Gastrocnemius medialis (tissue), 4 donors: ENCODE results near the gene TYW1. TPM values are rescaled to one million over a fixed set of nuclear protein-coding genes. Genes with fewer than 3 reads are reported as not detected.
"Not testable (repeated sequence)": the region's sequence is repeated elsewhere in the genome, so short reads cannot be mapped to it uniquely, and the experiment has no call there.

Experiments used
- ATAC-seq, 2 donors: fragments of 150-250 bp; one replicate each; pipeline ENCODE4 v1.9.1; 2016
- DNase-seq, 2 donors: peaks; one replicate each; pipeline ENCODE4 v3.0.0-alpha.2; 2019
- H3K27ac ChIP-seq, 4 donors: fragments of 200-600 bp; sonication (generic); 1 replicate in 1 of 4; 2 replicates in 3 of 4; pipeline ENCODE4 v1.5.1; 2016 to 2018; ENCODE audit warnings: mild to moderate bottlenecking in 2 of 4, moderate library complexity in 1 of 4
- H3K27me3 ChIP-seq, 3 donors: fragments of 200-600 bp; sonication (generic) in 2 of 3; 1 replicate in 1 of 3; 2 replicates in 2 of 3; pipeline versions ENCODE4 v1.5.1 to v1.6.0; 2016 to 2019; ENCODE audit warnings: mild to moderate bottlenecking in 1 of 3, moderate library complexity in 1 of 3
- H3K36me3 ChIP-seq, 2 donors: fragments of 200-600 bp; sonication (generic) in 1 of 2; one replicate each; pipeline ENCODE4 v1.5.1; 2017 to 2018
- H3K4me1 ChIP-seq, 2 donors: fragments of 200-600 bp; sonication (generic) in 1 of 2; one replicate each; pipeline ENCODE4 v1.5.1; 2016 to 2017; ENCODE audit warnings: mild to moderate bottlenecking in 2 of 2
- H3K4me3 ChIP-seq, 4 donors: fragments of 200-600 bp; sonication (generic) in 3 of 4; 1 replicate in 1 of 4; 2 replicates in 3 of 4; pipeline ENCODE4 v1.5.1; 2016 to 2019; ENCODE audit warnings: mild to moderate bottlenecking in 2 of 4
- H3K9me3 ChIP-seq, 3 donors: fragments of 200-600 bp; sonication (generic) in 2 of 3; 1 replicate in 1 of 3; 2 replicates in 2 of 3; pipeline ENCODE4 v1.5.1; 2016 to 2019
- in situ Hi-C, 4 donors: fragments of 200-750 bp; cut with MboI; loops; one replicate each; pipeline versions ENCODE4 v1.15.0 to v1.8.0; 2017; ENCODE audit warnings: low sequenced_read_pairs in 4 of 4
- intact Hi-C: fragments of 100-400 bp; cut with DNase I; formaldehyde crosslinking; loops from one replicate; pipeline ENCODE4 v1.15.1; 2023; ENCODE audit warnings: low total_unique reads
- total RNA-seq, 4 donors: library from RNA; depleted of rRNA; stranded (reverse); fragments of >200 nt; gene quantifications; one replicate each; pipeline versions ENCODE4 v1.1.0 to v1.2.3, GENCODE V29; 2016

The TYW1 gene
- total RNA-seq, 4 donors from 2014 or later = 15.4 to 33.8 (median 19.7) TPM

- H3K9me3 ChIP-seq, ATAC-seq, H3K27ac ChIP-seq, in situ Hi-C loops, H3K4me3 ChIP-seq, H3K27me3 ChIP-seq, intact Hi-C loops, H3K4me1 ChIP-seq, H3K36me3 ChIP-seq, DNase-seq: not testable (repeated sequence)
Observed at GRCh38 chr7:67114483-67115246, 118.0 kb downstream of the TYW1 start.

GRCh38 chr7:67120491-67120890, 123.9 kb downstream of the TYW1 start:
- DNase-seq, H3K4me1 ChIP-seq, H3K27me3 ChIP-seq, H3K4me3 ChIP-seq, ATAC-seq, intact Hi-C loops, in situ Hi-C loops, H3K36me3 ChIP-seq, H3K27ac ChIP-seq, H3K9me3 ChIP-seq: not testable (repeated sequence)

GRCh38 chr7:67128257-67128656, 131.6 kb downstream of the TYW1 start:
- DNase-seq, H3K4me3 ChIP-seq, H3K9me3 ChIP-seq, intact Hi-C loops, H3K27me3 ChIP-seq, H3K36me3 ChIP-seq, H3K27ac ChIP-seq, H3K4me1 ChIP-seq, ATAC-seq, in situ Hi-C loops: not testable (repeated sequence)

GRCh38 chr7:67130766-67131165, 134.1 kb downstream of the TYW1 start:
- intact Hi-C loops, in situ Hi-C loops, H3K27me3 ChIP-seq, H3K4me1 ChIP-seq, H3K9me3 ChIP-seq, ATAC-seq, H3K36me3 ChIP-seq, H3K27ac ChIP-seq, H3K4me3 ChIP-seq, DNase-seq: not testable (repeated sequence)

- intact Hi-C loops, in situ Hi-C loops, H3K9me3 ChIP-seq, H3K27me3 ChIP-seq, H3K4me3 ChIP-seq, DNase-seq, H3K27ac ChIP-seq, ATAC-seq, H3K36me3 ChIP-seq, H3K4me1 ChIP-seq: not testable (repeated sequence)
Observed at GRCh38 chr7:67134912-67135311, 138.3 kb downstream of the TYW1 start.

- H3K4me1 ChIP-seq, in situ Hi-C loops, intact Hi-C loops, H3K9me3 ChIP-seq, DNase-seq, ATAC-seq, H3K36me3 ChIP-seq, H3K4me3 ChIP-seq, H3K27ac ChIP-seq, H3K27me3 ChIP-seq: not testable (repeated sequence)
Observed at GRCh38 chr7:67135617-67136486, 139.2 kb downstream of the TYW1 start.

- in situ Hi-C loops, ATAC-seq, H3K36me3 ChIP-seq, H3K4me3 ChIP-seq, DNase-seq, intact Hi-C loops, H3K27ac ChIP-seq, H3K9me3 ChIP-seq, H3K27me3 ChIP-seq, H3K4me1 ChIP-seq: not testable (repeated sequence)
Observed at GRCh38 chr7:67137489-67137888, 140.9 kb downstream of the TYW1 start.

- in situ Hi-C loops, H3K4me1 ChIP-seq, H3K36me3 ChIP-seq, ATAC-seq, DNase-seq, H3K9me3 ChIP-seq, H3K27me3 ChIP-seq, H3K4me3 ChIP-seq, H3K27ac ChIP-seq, intact Hi-C loops: not testable (repeated sequence)
Observed at GRCh38 chr7:67139876-67140275, 143.2 kb downstream of the TYW1 start.

- H3K4me3 ChIP-seq, H3K27ac ChIP-seq, DNase-seq, in situ Hi-C loops, ATAC-seq, intact Hi-C loops, H3K27me3 ChIP-seq, H3K9me3 ChIP-seq, H3K36me3 ChIP-seq, H3K4me1 ChIP-seq: not testable (repeated sequence)
Observed at GRCh38 chr7:67141001-67141400, 144.4 kb downstream of the TYW1 start.

GRCh38 chr7:67143091-67143786, 146.6 kb downstream of the TYW1 start:
- H3K27ac ChIP-seq, intact Hi-C loops, ATAC-seq, H3K4me1 ChIP-seq, H3K9me3 ChIP-seq, H3K4me3 ChIP-seq, H3K27me3 ChIP-seq, in situ Hi-C loops, DNase-seq, H3K36me3 ChIP-seq: not testable (repeated sequence)

GRCh38 chr7:67145581-67146193, 149.1 kb downstream of the TYW1 start:
- ATAC-seq, H3K4me3 ChIP-seq, H3K27ac ChIP-seq, H3K9me3 ChIP-seq, H3K4me1 ChIP-seq, H3K27me3 ChIP-seq, in situ Hi-C loops, DNase-seq, H3K36me3 ChIP-seq, intact Hi-C loops: not testable (repeated sequence)
